ENCODE results near the gene PARVG.

GRCh38 chr22:44199164-44199563, 18.4 kb downstream of the PARVG start:
- TF ChIP-seq CTCF (IDR thresholded peaks at IDR 0.05; ENCODE audit: borderline replicate concordance, extremely low read depth, low read length, poor library complexity, severe bottlenecking) (no peak), EZH2 (IDR thresholded peaks at IDR 0.05; ENCODE audit: borderline replicate concordance, low read depth, low read length, severe bottlenecking) (no peak)

All from DND-41 (cell line).